Lung microvascular endothelial cell (primary cell): Measurements from ENCODE around the gene SVOP. TPM values are rescaled to one million over a fixed set of nuclear protein-coding genes. Genes with fewer than 3 reads are reported as not detected.
"Not testable (repeated sequence)": the region's sequence is repeated elsewhere in the genome, so short reads cannot be mapped to it uniquely, and the experiment has no call there.

ENCODE experiments used
- DNase-seq, 2 donors: peaks; one replicate each; pipeline versions ENCODE4 v3.0.0 to v3.0.0-alpha.2; 2010; ENCODE audit warnings: low read depth in 2 of 2
- total RNA-seq: library from RNA; depleted of rRNA; stranded (reverse); fragments of >200 nt; gene quantifications from 2 replicates; pipeline ENCODE4 v1.2.1, GENCODE V29; 2014

The SVOP gene
- total RNA-seq, 1 donor from 2014 or later = not detected

DNA sequence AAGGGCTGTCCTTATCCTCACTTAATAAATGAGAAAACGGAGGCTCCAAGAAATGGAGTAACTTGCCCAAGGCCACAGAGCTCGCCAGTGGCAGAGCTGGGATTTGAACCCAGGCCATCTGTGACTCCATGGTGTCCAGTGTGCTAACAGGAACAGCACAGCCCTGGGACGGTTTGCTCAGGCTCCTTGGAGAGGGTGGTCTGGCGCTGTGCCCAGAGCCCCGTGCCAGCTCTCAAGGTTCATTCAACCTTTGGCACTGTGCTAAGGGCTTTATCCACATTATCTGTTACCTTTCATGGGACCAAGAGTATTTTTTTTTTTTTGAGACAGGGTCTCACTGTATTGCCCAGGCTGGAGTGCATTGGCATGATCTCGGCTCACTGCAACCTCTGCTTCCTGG lies 132.8 kb downstream of the SVOP start:
- DNase-seq = no peak

DNA sequence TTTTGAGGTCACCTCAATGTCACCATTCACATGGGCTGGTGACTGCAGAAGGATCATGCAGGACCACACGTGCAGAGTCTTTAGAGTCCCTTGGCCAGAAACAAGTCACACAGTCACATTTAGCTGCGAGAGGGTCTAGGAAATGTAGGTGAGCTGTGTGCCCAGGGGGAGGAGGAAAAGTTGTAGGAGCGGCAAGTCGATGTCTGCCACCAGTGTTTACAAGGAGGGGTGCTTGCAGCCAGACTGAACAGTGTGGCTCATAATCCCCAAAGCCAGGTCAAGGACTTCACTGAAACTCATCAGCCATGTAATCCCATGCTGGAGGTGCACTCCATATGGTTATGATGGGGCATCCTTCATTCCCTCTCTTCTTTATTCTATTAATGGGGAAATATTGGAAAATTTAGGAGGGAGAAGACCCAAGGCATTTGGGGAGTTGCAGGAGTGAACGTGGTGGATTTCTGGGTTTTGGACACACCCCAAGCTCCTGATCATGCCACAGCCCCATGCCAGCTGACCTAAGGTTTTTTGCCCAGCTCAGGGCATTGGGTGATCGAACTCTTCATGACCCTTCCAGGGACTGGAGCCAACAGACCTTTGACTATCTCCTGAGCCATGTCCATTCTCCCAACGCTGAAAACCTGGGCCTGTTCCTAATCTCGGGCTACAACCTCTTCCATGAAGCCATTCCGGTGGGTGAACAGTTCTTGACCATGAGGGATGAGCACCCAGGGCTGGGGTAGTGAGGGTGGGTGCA lies 133.8 kb downstream of the SVOP start:
- DNase-seq = no peak

DNA sequence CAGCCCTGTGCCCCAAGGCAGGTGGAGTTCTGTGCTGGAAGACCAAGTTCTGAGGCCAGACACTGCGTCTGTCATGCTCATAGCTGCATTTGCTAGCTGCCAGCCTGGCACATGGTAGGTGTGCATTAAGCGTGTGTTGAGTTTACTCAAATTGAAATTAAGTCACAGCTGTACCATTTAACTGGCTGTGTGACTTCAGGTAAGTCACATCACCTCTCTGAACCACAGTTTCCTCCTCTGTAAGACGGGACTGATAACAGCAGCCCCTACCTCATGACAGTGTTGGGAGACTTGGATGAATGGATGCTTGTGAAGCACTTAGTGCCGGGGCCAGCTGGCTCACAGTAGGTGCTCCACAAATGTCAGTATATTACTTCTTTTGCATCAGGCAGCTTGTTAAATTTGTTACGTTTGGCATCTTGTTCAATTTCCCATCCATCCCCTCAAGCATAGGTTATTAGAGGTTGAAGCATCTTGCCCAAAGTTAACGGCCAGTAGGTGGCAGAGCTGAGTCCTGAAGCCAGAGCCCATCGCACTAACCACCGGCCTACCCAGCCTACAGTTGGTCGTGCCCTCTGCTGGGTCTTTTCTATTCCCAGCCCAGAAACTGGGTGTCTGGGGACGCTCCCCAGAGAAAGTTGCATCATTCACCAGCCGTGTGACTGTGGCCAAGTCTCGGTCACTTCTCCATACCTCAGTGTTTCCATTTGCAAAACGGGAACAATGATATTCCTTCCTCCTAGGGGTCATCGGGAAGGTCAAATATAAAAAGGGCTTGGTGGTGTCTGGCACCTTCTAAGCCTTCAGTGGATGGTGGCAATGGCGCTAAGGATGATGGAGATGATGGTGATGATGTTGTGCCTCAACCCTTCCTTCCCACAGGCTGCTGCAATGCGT lies 136.5 kb downstream of the SVOP start:
- peak; percentile 51 to 61 for DNase-seq

DNA sequence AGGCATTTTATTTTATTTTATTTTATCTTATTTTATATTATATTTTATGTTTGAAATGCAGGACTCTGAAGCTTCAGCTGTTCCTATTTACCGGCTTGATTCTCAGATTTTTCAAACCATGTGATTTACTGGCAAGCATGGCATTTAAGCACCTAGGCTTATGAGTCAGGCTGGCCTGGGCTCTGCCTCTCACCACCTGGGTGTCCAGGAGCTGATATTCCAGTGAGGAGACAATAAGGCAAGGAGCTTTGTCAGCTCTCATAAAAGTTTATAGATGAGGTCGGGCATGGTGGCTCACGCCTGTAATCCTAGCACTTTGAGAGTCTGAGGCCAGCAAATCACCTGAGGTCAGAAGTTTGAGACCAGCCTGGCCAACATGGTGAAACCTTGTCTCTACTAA lies 138.9 kb downstream of the SVOP start:
- DNase-seq = no peak

DNA sequence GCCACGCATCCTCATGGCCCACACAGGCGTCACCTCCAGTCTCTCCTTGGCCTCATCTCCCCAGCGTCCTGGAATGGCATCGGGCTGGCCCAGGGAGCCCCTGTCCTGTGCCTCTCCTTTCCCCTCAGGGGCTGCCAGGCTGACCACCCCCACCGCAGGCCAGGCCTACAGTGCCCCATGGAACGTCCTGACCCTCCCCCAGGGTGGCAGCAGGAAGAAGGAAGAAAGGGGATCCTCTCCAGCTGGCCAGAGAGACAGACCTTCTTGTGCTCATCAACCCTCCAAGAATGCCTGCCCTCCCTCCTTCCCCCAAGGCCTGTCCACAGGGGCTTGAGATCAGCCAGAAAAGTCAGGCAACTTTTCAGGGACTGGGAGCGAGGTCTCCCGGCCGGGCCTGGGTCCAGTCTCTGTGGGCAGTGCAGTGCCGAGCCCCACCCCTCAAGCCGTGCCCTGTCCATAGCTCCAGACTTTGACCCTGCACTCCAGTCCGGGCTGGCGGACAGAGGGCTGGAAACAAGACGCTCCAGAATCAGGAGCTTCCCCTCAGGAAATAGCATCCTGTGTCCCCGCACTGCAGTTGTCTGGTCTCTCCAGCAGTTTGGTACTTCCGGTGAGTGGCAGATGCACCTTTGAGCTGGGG lies 141.1 kb downstream of the SVOP start, which contains the start of gene DAO:
TSS of gene DAO (plus strand) at position 478 of the 640 bp plus-strand sequence. CDS start 4,915 bp downstream, outside the sequence.
- DNase-seq = no peak

DNA sequence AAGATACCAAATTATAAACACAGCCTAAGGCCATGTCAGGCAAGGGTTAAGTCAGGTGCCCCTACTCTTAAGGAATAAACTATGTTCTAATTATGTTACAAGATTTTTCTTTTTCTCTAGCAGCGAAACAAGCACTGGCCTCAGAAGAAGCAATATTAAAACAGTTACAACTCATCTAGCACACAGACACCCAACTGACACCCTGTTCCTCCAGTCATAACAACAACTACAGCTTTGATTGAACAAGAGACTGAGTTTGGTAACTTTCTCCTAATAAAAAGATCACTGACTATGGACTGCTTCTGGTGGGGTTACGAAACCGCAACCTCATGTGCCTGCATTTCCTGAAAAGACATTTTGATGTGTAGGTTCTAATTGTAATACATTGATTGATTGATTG lies 144.3 kb downstream of the SVOP start:
- DNase-seq = no peak

DNA sequence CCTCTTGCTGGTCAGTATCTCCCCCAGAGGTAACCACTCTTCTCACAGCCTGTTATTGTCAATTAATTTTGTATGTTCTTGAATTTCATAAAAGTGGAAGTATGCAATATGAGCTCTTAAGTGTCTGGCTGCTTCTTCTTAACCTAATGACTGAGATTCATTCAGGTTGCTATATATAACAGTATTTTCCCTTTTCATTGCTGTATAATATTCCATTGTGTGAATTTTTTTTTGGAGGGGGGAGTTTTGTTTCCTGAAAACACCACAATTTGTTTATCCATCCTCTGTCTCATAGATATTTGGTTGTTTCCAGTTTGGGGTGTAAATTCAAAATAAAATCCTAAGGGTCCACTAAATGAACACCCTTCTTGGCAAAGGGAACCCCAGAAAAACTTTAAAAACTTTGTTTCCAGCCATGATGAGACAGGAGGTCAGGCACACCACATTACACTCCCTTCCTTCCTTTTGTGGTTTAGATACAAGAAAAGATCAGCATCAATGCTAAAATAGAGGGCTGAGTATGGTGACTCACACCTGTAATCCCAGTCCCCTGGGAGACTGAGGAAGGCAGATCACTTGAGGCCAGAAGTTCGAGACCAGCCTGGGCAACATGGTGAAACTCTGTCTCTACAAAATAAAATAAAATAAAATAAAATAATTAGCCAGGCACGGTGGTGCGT lies 145.0 kb downstream of the SVOP start:
- no peak for DNase-seq

DNA sequence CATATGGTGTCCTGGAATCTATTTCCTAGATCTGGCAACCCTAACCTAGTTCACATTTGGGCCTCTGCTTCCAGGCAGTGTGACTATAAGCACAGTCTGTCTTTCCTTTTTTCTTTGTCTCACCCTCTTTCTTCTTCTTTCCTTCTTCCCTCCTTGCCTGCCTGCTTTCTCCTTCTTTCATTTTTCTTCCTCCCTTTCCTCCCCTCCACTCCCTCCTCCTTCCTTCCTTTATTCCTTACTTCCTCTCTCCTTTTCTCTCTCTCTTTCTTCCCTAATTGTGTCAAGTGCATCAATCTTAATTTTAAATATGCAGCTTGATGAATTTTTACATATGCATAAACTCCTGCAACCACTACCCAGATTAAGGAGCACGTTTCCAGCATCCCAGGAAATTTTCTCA lies 145.6 kb downstream of the SVOP start:
- no peak for DNase-seq

DNA sequence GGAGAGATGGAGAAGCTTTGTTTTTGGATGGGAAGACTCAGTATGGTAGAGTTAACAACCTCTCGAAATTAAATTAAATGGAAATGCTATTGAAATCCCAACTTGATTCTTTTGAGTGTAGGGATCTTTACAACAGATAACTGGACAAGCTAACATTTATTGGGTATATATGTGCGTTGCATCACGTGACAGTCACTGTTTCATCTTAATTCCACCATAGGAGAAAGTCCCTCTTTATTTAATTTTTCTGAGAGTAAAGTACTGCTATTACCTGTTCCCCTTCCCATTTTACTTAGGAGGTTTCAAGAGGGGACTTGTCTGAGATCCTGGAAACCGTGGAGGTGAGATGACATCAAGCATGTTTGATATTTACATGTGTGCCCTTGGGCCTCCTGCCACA lies 152.1 kb downstream of the SVOP start:
- no peak for DNase-seq

DNA sequence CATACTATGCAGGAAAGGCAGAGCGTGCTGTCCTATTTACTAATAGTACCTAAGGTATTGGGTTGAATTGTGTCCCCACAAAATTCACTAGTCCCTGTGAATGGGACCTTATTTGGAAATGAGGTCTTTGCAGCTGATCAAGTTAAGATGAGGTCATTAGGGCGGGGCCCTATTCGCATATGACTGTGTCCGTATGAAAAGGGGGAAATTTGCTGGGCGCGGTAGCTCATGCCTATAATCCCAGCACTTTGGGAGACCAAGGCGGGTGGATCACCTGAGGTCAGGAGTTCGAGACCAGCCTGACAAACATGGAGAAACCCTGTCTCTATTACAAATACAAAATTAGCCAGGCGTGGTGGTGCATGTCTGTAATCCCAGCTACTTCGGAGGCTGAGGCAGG lies 154.8 kb downstream of the SVOP start:
- DNase-seq = not testable (repeated sequence)

DNA sequence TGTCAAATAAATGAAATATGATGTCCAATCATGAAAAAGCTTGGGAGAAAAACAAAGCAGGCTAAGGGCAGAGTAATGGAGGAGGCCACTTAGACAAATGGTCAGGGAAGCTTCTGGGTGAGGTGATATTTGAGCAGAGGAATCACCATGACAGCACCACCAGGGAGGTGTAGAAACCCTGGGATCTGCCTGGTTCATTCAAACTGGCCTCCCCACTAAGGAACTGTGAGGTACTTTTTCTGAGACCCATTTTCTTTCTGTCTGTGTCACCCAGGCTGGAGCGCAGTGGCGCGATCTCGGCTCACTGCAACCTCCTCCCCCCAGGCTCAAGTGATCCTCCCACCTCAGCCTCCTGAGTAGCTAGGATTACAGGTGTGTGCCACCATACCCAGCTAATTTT lies 155.7 kb downstream of the SVOP start:
- DNase-seq = no peak

DNA sequence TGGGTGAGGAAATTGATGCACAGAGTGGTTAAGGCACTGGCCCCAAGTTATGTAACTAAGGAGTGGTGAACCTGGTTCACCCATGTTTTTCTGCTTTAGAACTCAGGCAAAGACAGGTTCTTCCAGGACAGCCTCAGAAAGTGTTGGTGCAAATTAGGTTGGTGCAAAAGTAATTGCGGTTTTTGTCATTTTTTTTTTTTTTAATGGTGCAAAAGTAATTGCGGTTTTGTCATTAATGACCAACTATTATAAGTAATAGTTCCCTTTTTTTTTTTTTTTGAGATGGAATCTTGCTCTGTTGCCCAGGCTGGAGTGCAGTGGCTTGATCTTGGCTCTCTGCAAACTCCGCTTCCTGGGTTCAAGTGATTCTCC lies 158.3 kb downstream of the SVOP start:
- no peak for DNase-seq

DNA sequence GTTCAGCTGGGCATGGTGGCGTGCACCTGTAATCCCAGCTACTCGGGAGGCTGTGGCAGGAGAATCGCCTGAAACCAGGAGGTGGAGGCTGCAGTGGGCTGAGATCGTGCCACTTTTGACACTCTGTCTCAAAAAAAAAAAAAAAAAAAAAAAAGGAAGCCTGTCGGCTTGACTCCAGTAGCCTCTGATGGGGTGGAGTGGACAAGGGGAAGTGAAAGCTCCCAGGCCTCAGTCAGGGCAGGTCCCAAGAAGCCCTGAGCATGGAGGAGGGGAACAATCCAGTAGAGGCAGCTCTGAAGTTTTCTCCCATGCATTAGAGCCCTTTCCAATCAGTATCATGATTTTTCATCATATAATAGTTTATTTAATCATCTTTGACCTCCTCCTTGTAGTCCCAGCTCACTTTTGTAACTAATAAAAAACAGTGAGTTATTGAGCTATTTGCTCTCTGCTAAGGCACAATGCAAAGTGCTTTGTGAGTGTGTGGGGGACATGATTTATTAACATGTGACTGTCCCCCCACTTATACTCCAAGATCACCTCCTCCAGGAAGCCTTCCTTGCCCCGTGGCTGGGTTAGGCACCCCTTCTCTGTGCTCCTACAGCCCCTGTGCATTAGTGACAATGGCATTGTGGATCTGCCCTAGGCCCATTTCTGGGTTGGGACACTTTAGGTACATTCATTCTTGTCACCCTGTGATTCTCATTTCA lies 158.8 kb downstream of the SVOP start:
- peak in 1 of 2 donors; percentile 25 for DNase-seq

DNA sequence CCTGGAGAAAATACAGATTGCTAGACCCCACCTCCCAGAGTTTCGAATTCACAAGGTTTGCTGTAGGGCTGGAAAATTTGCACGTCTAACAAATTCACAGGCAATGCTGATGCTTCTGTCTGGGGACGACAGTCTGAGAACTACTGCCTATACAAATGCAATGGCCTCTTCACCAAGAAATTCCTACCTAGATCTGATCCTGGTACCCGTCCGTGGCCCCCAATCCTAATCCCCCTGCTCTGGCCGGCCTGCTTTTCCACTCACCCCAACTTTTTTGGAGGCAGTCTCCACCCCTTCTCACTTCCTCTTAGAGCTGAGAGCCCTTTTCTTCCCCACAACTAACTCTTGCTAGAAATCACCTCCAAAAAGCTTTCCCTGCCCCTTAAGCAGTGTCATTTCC lies 160.4 kb downstream of the SVOP start:
- no peak for DNase-seq

DNA sequence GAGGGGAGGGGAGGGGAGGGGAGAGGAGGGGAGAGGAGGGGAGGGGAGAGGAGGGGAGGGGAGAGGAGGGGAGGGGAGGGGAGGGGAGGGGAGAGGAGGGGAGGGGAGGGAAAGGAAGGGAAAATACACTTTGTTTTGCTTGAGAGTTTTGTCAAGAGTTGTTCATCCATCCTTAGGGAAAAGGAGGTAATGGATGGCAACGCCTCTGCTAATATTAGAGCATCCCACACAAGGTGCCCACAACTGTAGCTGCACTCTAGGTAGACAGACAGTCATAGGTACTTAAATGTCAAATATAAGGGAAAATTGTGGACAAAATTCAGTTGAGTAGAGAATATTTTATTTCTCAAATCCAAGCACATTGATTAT lies 161.0 kb downstream of the SVOP start:
- DNase-seq = no peak

DNA sequence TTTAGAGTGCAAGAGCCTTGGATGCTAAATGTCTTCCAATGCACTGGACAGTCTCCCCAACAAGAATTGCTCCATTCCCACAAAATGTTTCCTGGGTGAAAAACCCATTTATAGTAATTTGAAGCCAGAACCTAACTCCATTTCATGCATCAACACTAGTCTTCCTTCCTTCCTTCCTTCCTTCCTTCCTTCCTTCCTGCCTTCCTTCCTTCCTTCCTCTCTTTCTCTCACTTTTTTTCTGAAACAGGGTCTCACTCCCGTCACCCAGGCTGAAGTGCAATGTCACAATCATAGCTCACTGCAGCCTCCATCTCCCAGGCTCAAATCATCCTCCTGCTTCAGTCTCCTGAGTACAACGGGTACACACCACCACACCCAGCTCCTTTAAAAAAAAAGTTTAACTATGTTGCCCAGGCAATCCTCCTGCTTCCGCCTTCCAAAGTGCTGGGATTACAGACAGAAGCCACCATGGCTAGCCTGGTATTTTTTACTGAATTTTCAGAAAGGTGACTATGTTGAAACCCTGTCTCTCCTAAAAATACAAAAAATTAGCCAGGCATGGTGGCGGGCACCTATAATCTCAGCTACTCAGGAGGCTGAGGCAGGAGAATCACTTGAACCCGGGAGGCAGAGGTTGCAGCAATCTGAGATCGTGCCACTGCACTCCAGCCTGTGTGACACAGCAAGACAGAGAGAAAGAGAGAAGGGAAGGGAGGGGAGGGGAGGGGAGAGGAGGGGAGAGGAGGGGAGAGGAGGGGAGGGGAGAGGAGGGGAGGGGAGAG lies 161.5 kb downstream of the SVOP start:
- DNase-seq = not testable (repeated sequence)

DNA sequence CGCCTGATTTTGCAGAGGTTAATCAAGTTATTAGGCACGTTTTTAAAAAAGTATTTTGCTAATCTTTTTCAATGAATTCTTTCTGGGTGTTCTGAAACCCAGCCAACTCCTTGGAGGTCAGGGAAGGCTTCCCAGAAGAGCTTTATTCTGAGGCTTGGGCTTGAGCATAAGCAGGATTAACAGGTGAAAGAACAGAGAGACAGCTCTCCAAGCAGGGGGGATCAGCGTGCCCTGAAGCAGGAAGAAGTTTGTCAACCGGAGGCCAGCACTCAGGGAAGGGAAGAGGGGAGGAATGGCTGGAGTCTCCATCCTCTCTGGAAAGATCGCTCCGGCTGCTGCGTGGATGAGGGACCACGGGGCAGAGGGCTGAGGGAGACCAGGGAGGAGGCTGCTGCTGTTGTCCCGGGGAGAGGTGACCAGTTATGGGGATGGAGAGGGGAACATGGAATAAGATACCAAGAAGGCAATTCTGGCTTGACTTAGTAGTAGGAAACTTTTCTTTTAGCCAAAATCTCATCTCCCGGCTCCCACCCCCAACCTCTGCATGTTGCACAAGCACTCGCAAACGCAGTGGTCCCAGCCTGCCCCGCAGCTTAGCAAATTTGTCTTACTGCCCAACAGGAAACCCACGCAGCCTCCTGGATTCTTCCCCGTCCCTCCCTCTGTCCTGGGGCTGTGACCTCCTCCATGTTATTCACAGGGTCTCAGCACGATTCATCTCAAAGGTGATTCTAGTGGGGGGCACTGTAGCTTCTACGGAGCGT lies 162.4 kb downstream of the SVOP start:
- DNase-seq = no peak
